ENCODE measurements around the gene BMF. TPM values are rescaled to one million over a fixed set of nuclear protein-coding genes. Genes with fewer than 3 reads are reported as not detected.

Gene BMF
- polyA plus RNA-seq, 5 donors, result 43.9 to 55.6 (median 44.3) TPM

DNA sequence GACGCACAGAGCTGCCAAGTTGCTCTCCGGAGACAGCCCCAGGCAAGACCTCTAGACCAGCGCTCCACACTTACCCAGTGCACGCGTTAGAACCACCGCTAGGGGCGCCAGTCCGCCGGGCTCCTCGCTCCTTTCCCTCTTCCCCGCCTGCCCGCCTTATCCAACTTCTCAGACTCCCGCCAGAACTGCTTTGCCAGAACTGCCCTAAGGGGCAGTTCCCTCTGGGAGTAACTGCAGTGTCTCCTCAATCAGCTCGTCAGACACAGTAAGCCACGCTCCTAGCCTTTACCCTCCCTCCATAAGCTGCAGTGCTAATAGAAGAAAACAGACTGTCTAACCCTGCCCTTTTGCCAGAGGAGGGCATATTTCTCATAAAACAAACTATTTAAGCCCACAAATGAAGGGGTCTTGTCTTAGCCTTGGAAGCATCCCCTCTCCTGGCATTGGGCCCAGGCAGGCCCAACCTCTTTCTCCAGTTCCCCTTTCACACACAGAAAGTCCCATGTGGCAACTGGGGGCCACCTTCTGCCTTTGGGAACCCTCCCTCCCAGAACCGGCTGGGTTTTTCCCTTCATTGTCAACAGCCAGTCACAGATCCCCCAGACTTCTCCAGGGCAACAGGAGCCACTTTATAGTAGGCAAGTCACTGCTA, 3.7 kb downstream of the BMF start:
- peak; percentile 82 to 87 for DNase-seq

DNA sequence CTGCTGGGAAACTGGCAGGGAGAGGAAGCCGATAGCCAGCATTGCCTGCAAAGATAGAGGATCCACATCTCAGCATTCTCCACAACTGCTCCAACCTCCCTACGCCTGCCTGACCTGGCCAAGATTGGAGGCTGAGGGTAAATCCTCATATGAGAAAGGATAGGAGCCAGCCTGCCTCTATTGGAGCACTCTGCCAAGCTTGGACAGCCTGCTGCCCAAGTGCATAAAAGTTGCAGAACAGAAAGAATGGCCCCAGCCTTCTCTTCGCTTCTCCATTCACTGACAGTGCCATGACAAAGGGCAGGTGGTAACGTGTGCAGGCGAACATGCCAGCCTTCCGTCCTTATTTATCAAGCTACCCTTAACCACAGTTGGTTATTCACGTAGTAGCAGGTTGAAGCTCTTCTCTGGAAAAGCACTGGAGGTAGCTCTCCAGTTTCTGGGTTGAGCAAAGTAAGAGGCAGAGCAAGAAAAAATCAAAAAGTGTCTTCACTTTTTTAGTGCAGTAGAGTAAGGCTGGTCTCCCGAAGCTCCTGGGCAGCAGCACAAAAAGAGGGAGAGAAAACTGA, 4.3 kb downstream of the BMF start:
- no peak for DNase-seq

DNA sequence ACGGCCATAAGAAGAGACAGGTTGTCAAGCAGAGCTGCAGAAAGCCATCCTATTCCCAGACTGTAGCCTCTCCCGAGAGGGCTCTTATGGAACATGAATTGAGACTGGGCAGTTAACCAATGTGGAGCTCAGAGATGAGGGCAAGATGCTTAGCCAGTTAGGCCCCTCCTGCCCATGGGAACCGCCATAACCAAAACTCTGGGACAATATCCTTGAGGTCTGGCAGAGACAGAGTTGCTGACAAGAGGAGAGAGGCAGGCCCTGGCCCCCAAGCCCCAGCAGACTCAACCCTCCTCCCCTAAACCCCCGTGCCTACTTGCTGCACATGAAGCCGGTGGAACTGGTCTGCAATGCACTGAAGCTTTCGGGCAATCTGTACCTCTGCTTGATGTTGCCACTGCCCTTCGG, 4.8 kb downstream of the BMF start:
- DNase-seq, result no peak

DNA sequence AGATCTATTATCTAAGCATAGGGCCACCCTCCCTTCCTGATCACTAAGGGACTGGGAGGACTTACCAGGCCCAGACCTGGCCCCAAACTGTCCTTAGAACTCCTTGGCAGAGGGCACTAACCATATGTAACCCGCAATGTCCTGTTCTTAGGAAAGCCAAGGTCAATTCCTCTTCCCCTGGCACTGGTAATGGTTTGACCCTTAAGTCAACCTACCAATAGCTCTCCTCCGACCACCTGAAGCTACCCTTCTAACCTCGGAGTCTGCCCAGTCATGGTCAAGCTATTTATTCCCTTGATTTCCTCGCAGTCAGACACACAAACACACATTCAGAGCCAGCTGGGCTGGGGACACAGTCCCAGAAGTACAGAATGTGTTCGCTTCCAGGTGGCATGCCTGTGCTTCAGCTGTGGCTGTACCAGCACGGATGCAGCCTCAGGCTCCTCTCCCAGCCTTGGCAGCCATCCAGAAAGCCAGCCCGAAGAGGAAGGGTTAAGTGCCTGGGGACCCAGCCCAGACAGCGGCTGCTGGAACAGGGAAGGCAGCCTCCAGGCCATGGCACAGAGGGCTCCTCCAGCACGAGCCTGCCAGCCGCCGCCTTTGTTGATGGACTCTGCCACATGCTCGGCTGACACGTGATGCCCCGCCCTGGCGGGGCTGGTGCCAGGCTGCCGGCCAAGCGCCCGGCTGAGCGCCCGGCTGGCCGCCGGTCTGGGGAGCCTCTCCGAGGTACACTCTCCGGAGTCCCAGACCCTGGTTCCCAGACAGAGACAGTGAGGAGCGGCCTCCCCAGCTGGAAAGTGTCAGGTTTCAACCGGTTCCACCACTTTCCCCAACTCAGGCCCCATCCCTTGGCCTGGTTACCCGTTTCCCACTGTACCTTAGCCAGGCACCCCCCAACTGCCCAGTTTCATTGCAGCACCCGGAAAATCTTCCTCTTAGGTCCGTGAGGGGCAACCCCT, 5.5 kb downstream of the BMF start:
- peak; percentile 83 to 84 for DNase-seq

DNA sequence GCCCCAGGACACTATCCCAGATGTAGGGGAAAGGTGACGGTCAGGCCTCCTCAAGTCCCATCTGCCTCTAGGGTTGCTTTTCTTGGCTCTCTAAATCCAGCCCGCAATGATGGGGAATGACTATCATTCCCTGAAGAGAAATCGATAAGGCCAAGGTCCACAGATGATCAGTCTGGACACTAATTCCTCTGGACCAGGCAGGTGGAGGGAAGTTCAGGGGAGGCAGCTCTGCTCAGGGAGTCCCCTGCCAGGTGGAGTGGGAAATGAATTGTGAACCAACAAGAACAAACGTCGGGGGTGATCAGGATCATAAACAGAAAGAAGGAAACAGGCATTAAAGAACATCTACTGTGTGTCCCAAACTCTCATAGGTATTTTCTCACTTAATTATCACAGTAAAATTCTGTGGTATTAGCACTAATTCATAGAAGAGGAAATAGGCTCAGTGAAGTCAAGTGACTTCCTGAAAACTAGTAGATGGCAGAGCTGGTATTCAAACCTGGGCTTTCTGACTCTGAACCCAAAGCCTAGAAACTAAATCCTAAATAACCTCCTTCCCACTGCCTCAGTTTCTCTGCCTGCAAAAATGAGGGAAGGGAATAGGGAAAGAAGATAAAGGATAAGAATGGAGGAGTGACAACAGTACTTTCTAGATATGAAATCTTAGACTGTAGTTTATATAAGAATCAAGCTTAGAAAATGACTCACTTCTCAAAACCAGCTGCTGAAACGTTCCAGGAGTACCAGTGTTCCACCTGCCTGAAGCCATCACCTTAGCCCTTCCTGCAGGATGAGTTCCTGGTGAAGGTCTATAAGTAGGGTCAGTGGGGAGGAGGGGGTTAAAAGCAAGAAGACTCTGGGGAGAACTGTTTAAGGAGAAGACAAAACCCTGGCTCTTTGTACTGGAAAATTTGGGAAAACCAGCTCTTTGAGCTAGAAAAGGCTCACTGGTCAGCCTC, 7.5 kb downstream of the BMF start:
- no peak for DNase-seq

DNA sequence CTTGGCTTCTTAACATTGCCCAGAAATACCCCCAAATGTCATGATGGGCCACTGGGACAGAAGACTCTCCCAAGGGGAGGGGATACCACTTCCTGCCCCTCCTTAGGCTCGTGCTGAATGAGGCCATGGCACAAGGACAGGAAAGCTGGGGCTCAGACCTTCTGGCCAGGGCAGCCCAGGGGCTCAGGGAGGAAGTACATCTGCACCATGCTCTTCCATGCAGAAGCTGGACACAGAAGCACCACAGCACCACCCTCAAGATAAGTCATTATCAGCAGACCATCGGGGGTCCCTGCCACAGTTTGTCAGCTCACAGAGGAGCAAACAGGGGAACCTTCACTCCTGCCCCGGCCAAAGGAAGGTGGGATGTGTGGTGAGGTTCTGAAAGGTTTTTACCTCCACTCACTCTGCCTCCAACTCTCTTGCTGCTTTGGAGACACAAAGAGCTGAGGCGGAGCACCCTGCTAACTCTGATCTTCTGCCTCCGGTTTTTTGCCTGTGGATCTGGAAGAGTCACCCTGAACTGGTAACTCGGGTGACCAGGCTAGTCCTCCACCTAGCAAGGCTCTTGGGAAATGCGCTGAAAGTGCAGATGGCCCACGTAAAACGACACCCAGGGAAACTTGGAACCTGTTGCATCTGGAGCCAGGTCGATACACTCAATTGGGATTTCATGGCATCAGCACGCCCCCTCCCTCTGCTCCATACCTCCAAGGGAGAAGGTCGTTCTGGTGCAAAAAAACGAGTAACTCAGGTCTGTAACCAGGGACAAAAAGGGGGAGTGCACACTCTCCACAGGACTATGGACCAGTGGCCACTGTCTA, 8.3 kb downstream of the BMF start:
- no peak for DNase-seq

DNA sequence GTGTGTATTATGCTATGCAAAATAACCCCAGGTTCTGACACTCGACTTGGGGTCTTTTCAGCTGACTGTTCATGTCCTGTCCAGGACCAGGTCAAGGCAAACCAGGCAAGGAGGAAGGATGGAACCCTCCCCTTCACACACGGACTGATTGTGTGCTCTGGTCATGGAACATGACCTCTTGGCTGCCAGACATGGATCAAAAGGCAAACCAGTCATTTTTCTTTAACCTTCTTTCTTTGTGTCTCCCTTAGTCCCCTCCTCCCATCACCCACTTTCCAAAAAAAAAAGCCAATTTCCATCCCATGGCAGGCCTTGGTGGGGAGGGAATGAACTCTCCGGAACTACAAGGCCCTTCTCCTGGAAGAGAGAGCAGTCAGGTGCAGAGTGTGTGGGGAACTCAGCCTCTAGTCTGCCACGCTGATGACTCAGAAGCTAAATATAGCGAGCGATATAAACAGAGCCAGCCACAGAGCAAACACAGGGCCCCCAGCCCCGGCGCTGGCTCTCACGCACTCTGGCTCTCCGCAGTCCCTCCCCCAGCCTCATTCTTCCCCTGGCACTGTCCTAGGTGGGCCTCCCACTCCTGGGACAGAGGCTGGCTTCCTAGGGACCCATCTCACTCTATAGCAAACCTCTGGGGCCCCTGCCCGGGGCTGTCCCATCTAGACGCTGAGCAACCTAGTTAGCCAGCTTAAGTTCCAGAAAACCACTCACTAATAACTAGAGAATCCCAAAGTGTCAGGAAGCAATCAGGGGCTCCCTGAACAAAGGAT, 10.0 kb downstream of the BMF start:
- DNase-seq, result peak; percentile 83 to 86

DNA sequence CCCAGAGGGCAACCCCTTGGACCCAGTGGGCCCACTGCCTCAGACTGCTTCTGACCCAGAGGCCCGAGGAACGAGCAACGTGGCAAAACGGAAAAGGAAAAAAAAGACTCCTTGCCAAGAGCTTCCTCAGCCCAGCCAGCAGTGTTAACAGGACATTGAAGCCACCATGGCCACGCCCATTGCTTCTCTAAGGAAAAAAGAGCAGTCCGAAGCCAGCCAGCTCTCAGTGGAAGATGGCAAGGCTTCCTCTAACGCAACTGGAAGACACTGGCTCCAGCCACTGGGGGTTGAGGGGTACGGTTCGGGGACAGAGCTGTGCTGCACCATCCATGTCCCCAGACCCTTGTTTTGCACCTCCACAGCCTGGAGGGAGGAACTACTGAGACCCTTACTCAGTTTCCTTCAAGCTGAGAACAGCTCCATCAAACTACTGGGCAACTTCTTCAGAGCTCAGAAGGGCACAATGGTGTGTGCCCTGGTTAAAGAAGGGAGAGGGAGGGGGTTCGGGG, 10.7 kb downstream of the BMF start:
- DNase-seq, result no peak

DNA sequence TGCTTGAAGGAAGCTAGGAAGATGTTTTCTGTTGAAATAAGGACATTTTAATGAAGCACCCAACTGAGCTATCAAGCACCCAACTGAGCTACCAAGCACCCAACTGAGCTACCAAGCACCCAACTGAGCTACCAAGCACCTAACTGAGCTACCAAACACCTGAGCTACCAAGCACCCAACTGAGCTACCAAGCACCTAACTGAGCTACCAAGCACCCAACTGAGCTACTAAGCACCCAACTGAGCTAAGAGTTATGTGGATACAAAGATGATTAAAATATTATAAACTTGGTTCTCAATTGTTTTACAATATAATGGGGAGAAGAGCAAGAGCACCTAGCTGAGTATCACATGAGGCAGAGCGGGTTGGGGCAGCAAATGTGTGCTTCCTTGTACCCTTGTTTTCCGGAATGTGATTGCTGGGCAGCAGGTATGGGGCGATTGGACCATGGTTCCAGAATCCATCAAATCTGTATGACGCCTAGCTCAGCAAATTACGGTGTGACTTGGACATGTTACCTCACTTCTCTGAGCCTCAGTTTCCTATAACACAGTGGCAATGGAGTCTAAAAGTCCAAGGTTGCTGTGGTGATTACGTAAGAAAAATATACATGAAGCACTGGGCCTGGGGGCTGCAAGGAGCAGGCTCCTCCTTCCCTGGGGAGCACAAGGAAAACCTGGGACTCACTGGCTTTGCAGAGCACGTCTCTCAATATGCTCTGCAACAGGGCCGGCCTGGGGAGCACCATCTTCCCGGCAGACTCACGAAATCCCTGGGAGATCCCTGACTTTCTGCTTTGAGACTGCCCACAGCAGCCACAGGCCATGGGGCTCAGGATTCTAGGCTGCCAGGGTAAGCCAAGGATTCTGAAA, 11.3 kb downstream of the BMF start:
- no peak for DNase-seq

DNA sequence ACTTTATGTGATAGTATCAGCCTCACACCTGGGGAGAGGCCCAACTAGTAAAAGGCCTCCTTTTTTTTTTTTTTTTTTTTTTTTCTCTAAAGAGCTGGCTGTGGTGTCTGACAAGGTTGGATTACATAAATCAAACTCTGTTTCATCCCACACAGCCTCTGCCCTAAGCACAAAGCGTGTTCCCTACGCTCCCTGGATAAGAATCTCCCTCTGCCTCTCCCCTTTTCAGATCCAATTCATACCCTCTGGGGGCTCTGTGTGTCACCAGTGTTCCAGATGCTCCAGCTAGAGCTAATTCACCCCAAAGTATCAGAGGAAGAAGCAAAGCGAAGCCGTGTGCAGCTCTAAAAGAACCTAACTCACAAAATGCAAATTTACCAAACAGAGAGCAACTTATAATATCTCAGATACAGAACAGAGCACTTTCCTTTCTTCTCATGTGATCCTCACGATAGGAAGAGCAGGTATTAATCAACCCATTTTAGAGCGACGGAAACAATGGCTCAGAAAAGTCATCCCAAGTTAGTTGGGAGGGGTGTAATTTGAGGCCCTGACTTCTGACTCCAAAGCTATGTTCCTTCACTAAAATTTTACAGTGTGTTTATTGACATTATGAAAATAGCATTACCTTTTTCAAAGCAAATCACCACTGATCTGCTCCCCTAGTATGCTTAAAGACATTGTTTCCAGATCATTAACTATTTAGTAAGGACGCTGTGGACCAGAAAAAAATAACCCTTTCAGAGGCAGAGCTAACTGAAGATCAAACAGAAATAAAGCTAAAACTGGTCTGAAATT, 12.4 kb downstream of the BMF start:
- DNase-seq, result no peak

DNA sequence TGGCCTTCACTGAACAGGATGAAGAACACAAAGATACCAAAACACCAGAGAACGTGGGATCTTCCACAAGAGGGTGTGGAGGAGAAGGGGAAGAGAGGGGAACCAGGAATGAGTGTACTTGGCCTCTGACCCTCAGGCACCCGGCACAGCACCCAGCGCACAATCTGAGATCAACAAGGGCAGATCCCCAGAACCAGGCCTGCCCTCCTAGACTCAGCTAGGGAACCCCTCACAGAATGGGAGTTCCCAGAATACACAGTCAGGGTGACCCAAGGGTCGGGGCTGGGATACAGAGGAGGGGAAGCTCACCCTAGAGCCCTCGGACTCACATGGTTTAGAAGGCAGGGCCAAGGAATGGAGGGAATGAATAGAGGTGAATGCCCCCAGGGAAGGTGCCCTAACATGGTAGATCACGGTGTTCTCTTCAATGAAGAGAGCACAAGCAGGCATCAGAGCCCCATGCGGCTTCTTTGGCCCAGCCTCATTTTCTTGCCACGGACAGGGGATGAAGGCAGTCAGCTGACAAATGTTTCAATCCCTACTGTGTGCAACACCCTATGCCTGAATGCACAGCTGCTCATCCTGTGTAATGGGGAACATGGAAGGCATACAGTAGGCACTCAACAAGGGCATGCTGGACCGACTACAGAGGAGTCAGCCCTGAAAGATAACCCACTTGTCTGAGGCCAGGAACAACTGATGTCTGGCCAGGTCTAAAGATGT, 13.1 kb downstream of the BMF start:
- no peak for DNase-seq

DNA sequence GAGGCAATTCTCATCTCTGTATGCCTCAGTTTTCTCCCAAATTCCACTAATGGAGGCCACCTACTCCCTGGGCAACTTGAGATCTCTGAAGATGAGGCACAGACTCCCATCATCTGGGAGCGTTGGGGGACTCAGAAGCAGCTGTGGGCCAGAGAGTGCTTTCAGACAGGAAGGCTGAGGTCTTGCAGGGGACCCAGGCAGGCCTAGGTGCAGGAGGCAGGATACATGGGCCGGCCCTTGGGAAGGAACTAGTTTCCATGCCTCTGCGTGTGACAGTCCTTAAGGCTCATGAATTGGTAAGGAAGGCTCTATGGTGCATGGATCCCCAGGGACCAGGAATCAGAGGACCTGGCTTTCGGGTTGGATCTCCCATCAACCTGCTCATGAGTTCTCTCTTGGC, 14.5 kb downstream of the BMF start:
- no peak for DNase-seq

DNA sequence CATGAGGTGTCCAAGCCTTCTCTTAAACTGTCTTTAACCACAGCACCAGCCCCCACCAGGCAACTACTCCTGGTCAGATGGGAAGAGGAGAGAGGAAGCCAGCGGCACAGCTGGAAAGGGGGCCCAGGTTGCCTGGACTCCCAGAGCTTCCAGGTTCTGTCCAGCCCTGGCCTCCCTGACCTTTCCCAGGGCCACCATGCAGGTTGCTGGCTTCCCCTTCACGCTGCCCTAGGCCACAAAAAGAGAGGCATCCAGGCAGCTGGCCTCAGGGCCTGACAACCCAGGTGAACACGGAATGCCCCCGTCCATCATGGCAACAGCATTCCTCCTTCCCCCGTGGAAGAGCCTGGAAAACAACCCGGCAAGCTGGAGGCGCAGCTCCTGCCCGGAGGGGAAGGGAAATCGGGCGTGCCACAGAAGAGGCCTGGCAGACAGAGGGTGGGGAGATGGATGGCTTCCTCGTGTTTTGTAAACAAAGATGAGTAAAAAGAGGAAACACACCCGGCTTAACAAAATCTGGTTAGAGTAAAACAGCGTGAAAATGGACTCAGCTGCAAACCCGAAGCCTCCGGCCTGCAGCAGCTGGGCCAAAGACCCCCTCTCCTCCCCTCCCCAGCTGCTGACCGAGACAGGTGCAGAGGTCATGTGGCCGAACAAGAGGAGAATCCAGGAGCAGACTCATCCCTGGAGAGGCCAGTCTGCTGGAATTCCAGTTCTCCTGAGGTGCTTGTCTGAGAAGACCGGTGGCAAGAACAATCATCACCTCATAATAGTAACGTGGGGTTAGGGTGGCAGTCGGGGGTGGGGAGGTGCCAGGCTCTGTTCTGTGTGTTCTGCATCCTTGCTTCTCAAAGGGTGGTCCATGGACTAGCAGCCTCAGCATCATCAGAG, 15.5 kb downstream of the BMF start:
- no peak for DNase-seq

DNA sequence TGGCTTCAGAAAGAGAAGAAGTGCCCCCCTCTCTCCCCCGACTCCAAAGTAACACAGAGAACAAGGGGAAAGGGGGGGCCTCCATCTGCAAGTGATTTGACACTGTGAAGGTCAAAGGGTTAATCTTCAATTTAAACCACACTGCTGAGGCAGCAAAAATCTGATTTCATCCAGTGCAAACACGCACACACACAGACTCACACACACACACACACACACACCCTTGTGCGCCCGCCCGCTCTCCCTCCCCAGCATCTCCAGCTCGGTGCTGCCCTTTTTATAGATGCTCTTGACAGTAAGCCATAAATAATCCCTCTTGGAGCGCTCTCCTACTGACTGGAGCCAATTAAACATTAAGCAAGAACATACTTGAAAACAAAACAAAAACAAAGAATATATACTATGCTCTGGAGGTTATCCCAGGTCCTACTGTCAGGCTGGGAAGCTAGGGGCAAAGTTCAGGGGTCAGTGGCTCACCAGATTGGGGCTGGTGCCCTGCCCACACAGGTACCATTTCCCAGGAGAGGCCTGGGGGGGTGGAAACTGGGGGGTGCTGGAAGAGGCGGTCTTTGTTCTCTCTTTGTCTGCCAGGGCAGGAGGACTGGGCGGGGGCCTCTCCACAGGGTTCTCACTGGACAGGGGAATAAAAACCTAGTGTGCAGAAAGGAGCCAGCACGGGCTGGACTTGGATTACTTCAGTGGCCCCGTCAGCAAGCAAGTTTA, 16.3 kb downstream of the BMF start:
- DNase-seq, result peak; percentile 91 to 95

DNA sequence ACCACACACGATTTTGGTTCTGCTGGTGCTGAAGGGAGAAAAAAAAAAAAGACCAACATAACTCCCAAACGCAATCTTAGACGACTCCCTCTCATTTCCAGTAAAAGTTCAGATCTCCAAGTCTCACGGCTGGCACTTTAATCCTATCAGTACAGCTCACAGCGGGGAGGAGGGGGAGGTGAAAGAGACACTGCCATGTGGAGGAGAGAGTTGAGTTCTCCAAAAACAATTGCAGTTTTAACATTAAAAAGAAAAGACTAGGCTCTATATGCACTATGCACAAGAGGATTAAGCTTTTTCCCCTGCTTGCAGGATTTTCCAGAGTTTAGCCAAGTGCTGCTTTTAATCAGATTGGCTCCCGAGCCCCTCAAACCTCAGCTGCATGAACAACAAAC, 16.8 kb downstream of the BMF start:
- DNase-seq, result no peak
